Activated naive CD8-positive, alpha-beta T cell treated with anti-CD3 and anti-CD28 coated beads, Interleukin-2, amount 50 U/mL, for 24 hours (primary cell): ENCODE data around the gene MPP7.
A peak's percentile ranks its signal among the peaks of the same experiment; 100 is the strongest.

Experiments
- ATAC-seq: fragments of 150-1000 bp; cut with Tn5 transposase; one replicate; pipeline ENCODE4 v1.10.0; 2021
- DNase-seq: peaks from one replicate; pipeline ENCODE4 v3.0.0; 2021
- H3K27ac Mint-ChIP-seq: one replicate; pipeline ENCODE4 v1.8.0; 2021; ENCODE audit warnings: mild to moderate bottlenecking, mixed read lengths
- H3K27me3 Mint-ChIP-seq: one replicate; pipeline ENCODE4 v1.8.0; 2021; ENCODE audit warnings: mixed read lengths
- H3K36me3 Mint-ChIP-seq: one replicate; pipeline ENCODE4 v1.8.0; 2021; ENCODE audit warnings: low read depth, mixed read lengths
- H3K4me1 Mint-ChIP-seq: one replicate; pipeline ENCODE4 v1.8.0; 2021; ENCODE audit warnings: mixed read lengths
- H3K4me3 Mint-ChIP-seq: one replicate; pipeline ENCODE4 v1.8.0; 2021; ENCODE audit warnings: mild to moderate bottlenecking, moderate library complexity, mixed read lengths
- H3K9me3 Mint-ChIP-seq: one replicate; pipeline ENCODE4 v1.8.0; 2021; ENCODE audit warnings: mixed read lengths

MPP7 gene

GRCh38 chr10:28294169-28294532 is 8.7 kb downstream of the MPP7 start:
- Mint-ChIP-seq H3K4me3 (no peak overlapping the region), H3K4me1 (peaks cover 70% of the 10 kb centered on the region), H3K27me3 (no peaks in the 10 kb centered on the region), H3K9me3 (no peaks in the 10 kb centered on the region), H3K27ac (no peak overlapping the region), H3K36me3 (no peaks in the 10 kb centered on the region)
- ATAC-seq (no peak), DNase-seq (no peak)

GRCh38 chr10:28293236-28294168 is 9.4 kb downstream of the MPP7 start:
- Mint-ChIP-seq H3K4me1 (peaks cover 65% of the 10 kb centered on the region), H3K9me3 (no peaks in the 10 kb centered on the region), H3K36me3 (no peaks in the 10 kb centered on the region), H3K4me3 (peak overlapping the region; percentile 18), H3K27ac (peak overlapping the region; percentile 63), H3K27me3 (no peaks in the 10 kb centered on the region)
- no peak for ATAC-seq
- no peak for DNase-seq

DNA sequence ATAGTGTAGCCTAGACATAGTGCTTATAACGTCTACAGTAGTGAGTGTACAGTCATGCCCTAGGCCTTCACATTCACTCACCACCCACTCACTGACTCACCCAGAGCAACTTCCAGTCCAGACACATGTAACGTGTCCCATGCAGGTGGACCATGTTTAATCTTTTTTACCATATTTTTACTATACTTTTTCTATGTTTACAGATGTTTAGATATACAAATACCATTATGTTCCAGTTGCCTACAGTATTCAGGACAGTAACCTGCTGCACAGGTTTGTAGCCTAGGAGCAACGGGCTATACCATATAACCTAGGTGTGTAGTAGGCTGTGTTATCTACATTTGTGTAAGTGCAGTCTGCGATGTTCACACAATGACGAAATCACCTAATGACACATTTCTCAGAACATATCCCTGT is 11.0 kb downstream of the MPP7 start:
- no peaks in the 10 kb centered on the region for H3K36me3 Mint-ChIP-seq
- ATAC-seq (peak; percentile 99), DNase-seq (peak; percentile 45)
- H3K4me3 Mint-ChIP-seq, result no peak overlapping the region
- H3K9me3 Mint-ChIP-seq, result no peaks in the 10 kb centered on the region
- H3K4me1 Mint-ChIP-seq, result peaks cover 66% of the 10 kb centered on the region
- H3K27me3 Mint-ChIP-seq, result no peaks in the 10 kb centered on the region
- peak overlapping the region; percentile 33 for H3K27ac Mint-ChIP-seq

- no peak overlapping the region for H3K4me3 Mint-ChIP-seq
- H3K36me3 Mint-ChIP-seq, result no peaks in the 10 kb centered on the region
- DNase-seq, result no peak
- no peak overlapping the region for H3K27ac Mint-ChIP-seq
- peaks cover 38% of the 10 kb centered on the region for H3K4me1 Mint-ChIP-seq
- ATAC-seq, result no peak
- H3K27me3 Mint-ChIP-seq, result no peaks in the 10 kb centered on the region
- H3K9me3 Mint-ChIP-seq, result no peaks in the 10 kb centered on the region
Measured at GRCh38 chr10:28285816-28286215, 17.0 kb downstream of the MPP7 start.

- H3K27ac Mint-ChIP-seq, result no peak overlapping the region
- no peak overlapping the region for H3K4me3 Mint-ChIP-seq
- no peaks in the 10 kb centered on the region for H3K27me3 Mint-ChIP-seq
- H3K9me3 Mint-ChIP-seq, result no peaks in the 10 kb centered on the region
- ATAC-seq (no peak), DNase-seq (no peak)
- H3K4me1 Mint-ChIP-seq, result peaks cover 34% of the 10 kb centered on the region
- no peaks in the 10 kb centered on the region for H3K36me3 Mint-ChIP-seq
Measured at GRCh38 chr10:28284126-28284525, 18.7 kb downstream of the MPP7 start.

DNA sequence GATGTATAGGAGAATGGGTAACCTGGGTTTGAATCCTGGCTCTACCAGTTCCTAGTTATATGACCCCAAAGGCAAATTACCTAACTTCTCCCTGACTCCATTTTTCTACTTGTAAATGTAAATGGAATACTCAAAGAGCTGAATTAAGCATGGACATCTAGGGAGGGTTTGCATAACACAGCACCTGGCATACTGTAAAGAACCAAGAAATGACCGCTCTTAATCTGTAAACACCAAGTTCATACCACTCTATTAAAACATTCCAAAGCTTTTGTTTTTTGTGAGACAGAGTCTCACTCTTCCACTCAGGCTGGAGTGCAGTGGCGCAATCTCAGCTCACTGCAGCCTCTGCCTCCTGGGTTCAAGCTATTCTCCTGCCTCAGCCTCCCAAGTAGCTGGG is 19.6 kb downstream of the MPP7 start:
- Mint-ChIP-seq H3K9me3 (no peaks in the 10 kb centered on the region), H3K27ac (no peak overlapping the region), H3K27me3 (no peaks in the 10 kb centered on the region), H3K36me3 (no peaks in the 10 kb centered on the region), H3K4me3 (no peak overlapping the region), H3K4me1 (peaks cover 34% of the 10 kb centered on the region)
- DNase-seq (no peak), ATAC-seq (no peak)

DNA sequence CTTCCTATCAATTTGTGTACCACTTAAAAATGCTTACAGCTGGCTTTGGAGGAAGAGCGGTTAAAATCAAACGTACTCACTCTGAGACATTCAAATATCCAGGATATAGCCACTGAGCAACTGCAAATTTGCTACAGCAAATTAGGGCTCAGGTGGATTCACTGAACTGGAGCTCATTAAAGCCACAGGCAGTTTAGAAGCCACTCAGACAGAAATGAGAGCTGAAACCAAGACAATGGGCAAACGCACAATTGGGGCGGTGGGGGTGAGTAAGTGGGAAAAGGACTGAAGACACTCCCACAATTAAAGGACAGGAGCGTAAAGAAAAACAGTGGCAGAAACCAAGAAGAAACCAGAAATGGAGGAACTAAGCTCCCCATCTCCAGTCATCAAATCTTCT is 20.5 kb downstream of the MPP7 start:
- H3K4me3 Mint-ChIP-seq, result no peak overlapping the region
- H3K9me3 Mint-ChIP-seq, result no peaks in the 10 kb centered on the region
- H3K27me3 Mint-ChIP-seq, result no peaks in the 10 kb centered on the region
- ATAC-seq (no peak), DNase-seq (no peak)
- H3K27ac Mint-ChIP-seq, result peak overlapping the region; percentile 20
- peaks cover 27% of the 10 kb centered on the region for H3K4me1 Mint-ChIP-seq
- no peaks in the 10 kb centered on the region for H3K36me3 Mint-ChIP-seq

DNA sequence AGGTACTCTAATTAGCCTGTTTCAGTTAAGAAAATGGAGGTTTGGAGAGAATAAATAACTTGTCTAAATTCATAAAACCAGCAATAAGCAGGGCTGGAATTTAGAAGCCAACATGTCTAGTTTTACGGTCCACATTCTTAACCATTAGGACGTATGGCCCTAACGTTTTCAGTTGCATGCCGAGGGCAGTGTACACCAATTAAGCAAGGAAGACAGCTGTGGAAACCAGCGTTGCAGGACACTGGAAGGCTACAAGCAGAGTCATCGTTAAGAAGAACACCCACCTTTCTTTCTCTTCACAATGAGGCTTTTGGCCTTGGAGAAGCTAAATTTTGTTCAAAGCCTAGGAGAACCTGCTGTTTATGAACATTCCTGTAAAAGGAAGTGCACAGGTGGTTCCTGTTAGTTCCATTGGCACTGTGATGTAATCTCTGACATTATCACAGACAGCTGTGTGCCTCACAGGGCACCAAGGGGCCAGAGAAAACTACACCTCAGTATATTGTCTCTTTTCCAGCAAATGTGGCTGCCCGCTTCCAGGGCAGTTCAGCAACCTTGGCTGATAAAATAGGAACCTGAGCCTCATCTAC is 21.0 kb downstream of the MPP7 start:
- H3K9me3 Mint-ChIP-seq, result no peaks in the 10 kb centered on the region
- no peaks in the 10 kb centered on the region for H3K36me3 Mint-ChIP-seq
- H3K4me3 Mint-ChIP-seq, result no peak overlapping the region
- H3K27me3 Mint-ChIP-seq, result no peaks in the 10 kb centered on the region
- ATAC-seq (no peak), DNase-seq (no peak)
- peak overlapping the region; percentile 20 for H3K27ac Mint-ChIP-seq
- H3K4me1 Mint-ChIP-seq, result peaks cover 23% of the 10 kb centered on the region

DNA sequence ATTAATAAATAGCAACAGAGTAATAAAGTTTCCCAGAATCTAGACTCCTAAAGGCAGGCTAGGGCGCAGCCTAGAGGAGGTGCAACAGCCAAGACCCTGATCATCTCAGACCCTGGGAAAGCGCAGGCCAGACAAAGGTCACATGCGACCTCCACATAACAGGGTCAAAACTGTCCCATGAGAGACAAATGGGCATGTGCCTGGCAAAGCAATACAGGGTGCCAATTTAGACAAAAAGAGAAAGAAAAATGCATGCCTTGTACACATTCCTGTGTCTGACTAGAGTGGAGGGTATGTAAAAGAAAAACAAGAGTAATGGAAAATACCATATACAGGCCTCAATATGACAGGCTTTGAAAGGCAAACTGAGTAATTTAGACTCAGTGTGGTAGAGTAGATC is 22.2 kb downstream of the MPP7 start:
- Mint-ChIP-seq H3K27me3 (no peaks in the 10 kb centered on the region), H3K4me1 (peaks cover 21% of the 10 kb centered on the region), H3K9me3 (no peaks in the 10 kb centered on the region), H3K36me3 (no peaks in the 10 kb centered on the region), H3K27ac (no peak overlapping the region), H3K4me3 (no peak overlapping the region)
- ATAC-seq (no peak), DNase-seq (no peak)

GRCh38 chr10:28279878-28280277 is 23.0 kb downstream of the MPP7 start:
- ATAC-seq (no peak), DNase-seq (no peak)
- H3K9me3 Mint-ChIP-seq, result no peaks in the 10 kb centered on the region
- no peaks in the 10 kb centered on the region for H3K27me3 Mint-ChIP-seq
- H3K4me3 Mint-ChIP-seq, result no peak overlapping the region
- no peaks in the 10 kb centered on the region for H3K36me3 Mint-ChIP-seq
- peaks cover 23% of the 10 kb centered on the region for H3K4me1 Mint-ChIP-seq
- H3K27ac Mint-ChIP-seq, result no peak overlapping the region

- H3K4me3 Mint-ChIP-seq, result no peak overlapping the region
Measured at GRCh38 chr10:28278842-28279241, 24.0 kb downstream of the MPP7 start.

DNA sequence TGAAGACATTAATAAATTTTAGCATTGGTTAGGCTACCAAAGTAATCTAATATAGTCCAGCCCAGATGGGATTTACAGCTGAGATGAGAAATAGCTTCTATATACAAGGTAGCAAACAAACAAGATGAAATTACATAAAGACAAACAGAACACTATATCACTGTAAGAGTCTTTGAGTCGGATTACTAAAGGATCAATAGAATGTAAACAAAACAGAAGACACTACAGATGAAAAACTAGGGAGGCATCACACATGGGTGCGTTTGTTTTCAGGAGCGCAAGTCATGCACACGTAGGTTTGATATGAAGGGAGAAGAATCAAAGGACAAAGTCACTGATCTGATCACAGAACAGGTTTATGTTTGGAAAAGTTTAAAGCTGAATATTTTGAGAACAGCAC is 26.5 kb downstream of the MPP7 start:
- H3K4me3 Mint-ChIP-seq, result no peak overlapping the region
- peaks cover 14% of the 10 kb centered on the region for H3K4me1 Mint-ChIP-seq
- ATAC-seq, result no peak
- no peaks in the 10 kb centered on the region for H3K27me3 Mint-ChIP-seq
- no peaks in the 10 kb centered on the region for H3K9me3 Mint-ChIP-seq
- H3K36me3 Mint-ChIP-seq, result no peaks in the 10 kb centered on the region
- no peak overlapping the region for H3K27ac Mint-ChIP-seq
- no peak for DNase-seq

More at GRCh38 chr10:28278842-28279241, 24.0 kb downstream of the MPP7 start:
- no peaks in the 10 kb centered on the region for H3K27me3 Mint-ChIP-seq
- ATAC-seq, result no peak
- H3K27ac Mint-ChIP-seq, result no peak overlapping the region
- no peaks in the 10 kb centered on the region for H3K36me3 Mint-ChIP-seq
- H3K9me3 Mint-ChIP-seq, result no peaks in the 10 kb centered on the region
- no peak for DNase-seq
- H3K4me1 Mint-ChIP-seq, result peaks cover 23% of the 10 kb centered on the region

DNA sequence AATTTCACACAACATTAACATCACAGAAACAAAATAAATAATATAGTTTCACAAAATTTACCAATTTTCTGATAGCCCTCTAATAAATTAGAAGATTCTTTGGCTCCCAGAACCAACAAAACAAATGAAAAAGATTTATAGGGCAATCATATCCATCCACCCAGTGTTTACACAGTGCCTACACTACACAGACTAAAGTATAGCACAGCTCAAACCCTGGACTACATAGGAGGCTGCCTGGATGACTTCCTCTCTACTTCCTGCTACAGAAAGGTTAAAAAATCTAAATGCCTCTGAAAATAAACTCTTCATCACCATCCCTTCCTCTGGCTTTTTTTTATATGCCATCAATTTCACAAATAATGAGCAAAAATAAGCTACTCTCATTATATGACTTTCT is 28.4 kb downstream of the MPP7 start:
- DNase-seq (no peak), ATAC-seq (no peak)
- no peaks in the 10 kb centered on the region for H3K9me3 Mint-ChIP-seq
- peaks cover 14% of the 10 kb centered on the region for H3K4me1 Mint-ChIP-seq
- H3K4me3 Mint-ChIP-seq, result no peak overlapping the region
- H3K27ac Mint-ChIP-seq, result no peak overlapping the region
- H3K36me3 Mint-ChIP-seq, result no peaks in the 10 kb centered on the region
- H3K27me3 Mint-ChIP-seq, result no peaks in the 10 kb centered on the region

- Mint-ChIP-seq H3K27me3 (no peaks in the 10 kb centered on the region), H3K4me3 (no peak overlapping the region), H3K36me3 (no peaks in the 10 kb centered on the region), H3K4me1 (peaks cover 14% of the 10 kb centered on the region), H3K9me3 (no peaks in the 10 kb centered on the region), H3K27ac (no peak overlapping the region)
- DNase-seq, result no peak
- ATAC-seq, result no peak
Measured at GRCh38 chr10:28273343-28273742, 29.5 kb downstream of the MPP7 start.

GRCh38 chr10:28269842-28270456 is 32.9 kb downstream of the MPP7 start:
- Mint-ChIP-seq H3K36me3 (no peaks in the 10 kb centered on the region), H3K9me3 (no peaks in the 10 kb centered on the region), H3K27ac (no peak overlapping the region), H3K27me3 (no peaks in the 10 kb centered on the region), H3K4me3 (no peak overlapping the region), H3K4me1 (peaks cover 16% of the 10 kb centered on the region)
- DNase-seq, result no peak
- ATAC-seq, result no peak
